SK-N-SH treated with all-trans-retinoic acid at 6 μM for 48 hours (cell line): ENCODE measurements around the gene SEMA4D.

Experiments used
- RARB ChIP-seq: fragments of 250-450 bp; sonication (Bioruptor Pico); IDR thresholded peaks from 2 replicates; pipeline ENCODE4 v1.8.0; 2021; ENCODE audit warnings: mild to moderate bottlenecking, moderate library complexity
- SNAI2 ChIP-seq: fragments of 250-450 bp; sonication (Bioruptor Pico); IDR thresholded peaks from 2 replicates; pipeline ENCODE4 v1.5.0; 2020; ENCODE audit warnings: mild to moderate bottlenecking, moderate library complexity
- TOX ChIP-seq: fragments of 250-450 bp; sonication (Bioruptor Pico); IDR thresholded peaks from 2 replicates; pipeline ENCODE4 v1.8.0; 2021; ENCODE audit warnings: mild to moderate bottlenecking, moderate library complexity, borderline replicate concordance
- ZFP3 ChIP-seq: fragments of 250-450 bp; sonication (Bioruptor Pico); IDR thresholded peaks from 2 replicates; pipeline ENCODE4 v1.5.0; 2020; ENCODE audit warnings: mild to moderate bottlenecking, moderate library complexity
- ZNF565 ChIP-seq: fragments of 450-650 bp; formaldehyde crosslinking; conservative IDR thresholded peaks from 2 replicates; pipeline ENCODE4 v1.5.0; 2020; ENCODE audit warnings: low read depth, mild to moderate bottlenecking, moderate library complexity
- TF ChIP-seq, protein P1 (sequence below): fragments of 250-450 bp; sonication (Bioruptor Pico); IDR thresholded peaks from 2 replicates; pipeline ENCODE4 v1.8.0; 2020; ENCODE audit warnings: mild to moderate bottlenecking, moderate library complexity, borderline replicate concordance
- TF ChIP-seq, protein P2 (sequence below): fragments of 250-450 bp; sonication (Bioruptor Pico); IDR thresholded peaks from 2 replicates; pipeline ENCODE4 v1.5.0; 2020; ENCODE audit warnings: mild to moderate bottlenecking, moderate library complexity

DNA sequence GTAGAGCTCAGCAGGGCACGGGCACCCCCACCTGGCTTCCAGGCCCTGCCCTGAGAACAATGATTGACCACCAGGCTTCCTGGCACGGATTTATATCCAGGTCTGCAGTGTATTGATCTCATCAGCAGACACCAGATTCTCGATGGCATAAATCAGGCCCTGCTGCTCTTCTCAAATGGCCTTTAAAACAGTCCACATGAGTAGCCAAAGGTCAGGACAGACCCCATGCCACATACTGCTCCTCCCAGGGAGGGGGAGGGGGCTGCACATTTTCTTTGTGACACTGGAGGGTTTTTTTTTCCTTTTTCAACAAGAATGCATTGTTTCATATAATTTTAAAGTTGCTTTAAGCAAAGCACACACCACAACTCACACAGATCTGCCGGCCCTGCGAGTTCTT is 85.4 kb downstream of the SEMA4D start:
- TF ChIP-seq ZNF565 (CRISPR knock-in tag) (no peak), ZFP3 (CRISPR knock-in tag) (no peak), TOX (CRISPR knock-in tag) (no peak), RARB (CRISPR knock-in tag) (no peak), SNAI2 (no peak)
- TF ChIP-seq, protein P1, sequence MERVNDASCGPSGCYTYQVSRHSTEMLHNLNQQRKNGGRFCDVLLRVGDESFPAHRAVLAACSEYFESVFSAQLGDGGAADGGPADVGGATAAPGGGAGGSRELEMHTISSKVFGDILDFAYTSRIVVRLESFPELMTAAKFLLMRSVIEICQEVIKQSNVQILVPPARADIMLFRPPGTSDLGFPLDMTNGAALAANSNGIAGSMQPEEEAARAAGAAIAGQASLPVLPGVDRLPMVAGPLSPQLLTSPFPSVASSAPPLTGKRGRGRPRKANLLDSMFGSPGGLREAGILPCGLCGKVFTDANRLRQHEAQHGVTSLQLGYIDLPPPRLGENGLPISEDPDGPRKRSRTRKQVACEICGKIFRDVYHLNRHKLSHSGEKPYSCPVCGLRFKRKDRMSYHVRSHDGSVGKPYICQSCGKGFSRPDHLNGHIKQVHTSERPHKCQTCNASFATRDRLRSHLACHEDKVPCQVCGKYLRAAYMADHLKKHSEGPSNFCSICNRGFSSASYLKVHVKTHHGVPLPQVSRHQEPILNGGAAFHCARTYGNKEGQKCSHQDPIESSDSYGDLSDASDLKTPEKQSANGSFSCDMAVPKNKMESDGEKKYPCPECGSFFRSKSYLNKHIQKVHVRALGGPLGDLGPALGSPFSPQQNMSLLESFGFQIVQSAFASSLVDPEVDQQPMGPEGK (CRISPR knock-in tag): no peak
- TF ChIP-seq, protein P2, sequence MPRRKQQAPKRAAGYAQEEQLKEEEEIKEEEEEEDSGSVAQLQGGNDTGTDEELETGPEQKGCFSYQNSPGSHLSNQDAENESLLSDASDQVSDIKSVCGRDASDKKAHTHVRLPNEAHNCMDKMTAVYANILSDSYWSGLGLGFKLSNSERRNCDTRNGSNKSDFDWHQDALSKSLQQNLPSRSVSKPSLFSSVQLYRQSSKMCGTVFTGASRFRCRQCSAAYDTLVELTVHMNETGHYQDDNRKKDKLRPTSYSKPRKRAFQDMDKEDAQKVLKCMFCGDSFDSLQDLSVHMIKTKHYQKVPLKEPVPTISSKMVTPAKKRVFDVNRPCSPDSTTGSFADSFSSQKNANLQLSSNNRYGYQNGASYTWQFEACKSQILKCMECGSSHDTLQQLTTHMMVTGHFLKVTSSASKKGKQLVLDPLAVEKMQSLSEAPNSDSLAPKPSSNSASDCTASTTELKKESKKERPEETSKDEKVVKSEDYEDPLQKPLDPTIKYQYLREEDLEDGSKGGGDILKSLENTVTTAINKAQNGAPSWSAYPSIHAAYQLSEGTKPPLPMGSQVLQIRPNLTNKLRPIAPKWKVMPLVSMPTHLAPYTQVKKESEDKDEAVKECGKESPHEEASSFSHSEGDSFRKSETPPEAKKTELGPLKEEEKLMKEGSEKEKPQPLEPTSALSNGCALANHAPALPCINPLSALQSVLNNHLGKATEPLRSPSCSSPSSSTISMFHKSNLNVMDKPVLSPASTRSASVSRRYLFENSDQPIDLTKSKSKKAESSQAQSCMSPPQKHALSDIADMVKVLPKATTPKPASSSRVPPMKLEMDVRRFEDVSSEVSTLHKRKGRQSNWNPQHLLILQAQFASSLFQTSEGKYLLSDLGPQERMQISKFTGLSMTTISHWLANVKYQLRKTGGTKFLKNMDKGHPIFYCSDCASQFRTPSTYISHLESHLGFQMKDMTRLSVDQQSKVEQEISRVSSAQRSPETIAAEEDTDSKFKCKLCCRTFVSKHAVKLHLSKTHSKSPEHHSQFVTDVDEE (CRISPR knock-in tag): no peak
